Body of pancreas (tissue), 4 donors: ENCODE results near the gene CAMK2B.

Source experiments
- CTCF ChIP-seq, 7 experiments: fragments of 450-650 bp in 4 of 7; fragments of 200-600 bp in 3 of 7; sonication (generic) in 3 of 7; IDR thresholded peaks; one replicate each; pipeline ENCODE4 v1.5.1; 2016 to 2019; ENCODE audit warnings: antibody characterized with exemption in 7 of 7
- POLR2A ChIP-seq, 3 donors: fragments of 450-650 bp; IDR thresholded peaks; one replicate each; pipeline ENCODE4 v1.6.1; 2016; ENCODE audit warnings: antibody characterized with exemption in 3 of 3, mild to moderate bottlenecking in 2 of 3

GRCh38 chr7:44277391-44277790 lies 48.0 kb downstream of the CAMK2B start:
- no peak for TF ChIP-seq CTCF (IDR thresholded peaks at IDR 0.05)
- TF ChIP-seq POLR2A (IDR thresholded peaks at IDR 0.05) = no peak
